Anterior cingulate cortex (tissue), 58 donors: ENCODE measurements around the gene LACC1.

Experiments used
- DNase-seq, 58 donors: peaks; one replicate each; lab custom pipeline; 2025; lab: John Stamatoyannopoulos, UW

The LACC1 gene

DNA sequence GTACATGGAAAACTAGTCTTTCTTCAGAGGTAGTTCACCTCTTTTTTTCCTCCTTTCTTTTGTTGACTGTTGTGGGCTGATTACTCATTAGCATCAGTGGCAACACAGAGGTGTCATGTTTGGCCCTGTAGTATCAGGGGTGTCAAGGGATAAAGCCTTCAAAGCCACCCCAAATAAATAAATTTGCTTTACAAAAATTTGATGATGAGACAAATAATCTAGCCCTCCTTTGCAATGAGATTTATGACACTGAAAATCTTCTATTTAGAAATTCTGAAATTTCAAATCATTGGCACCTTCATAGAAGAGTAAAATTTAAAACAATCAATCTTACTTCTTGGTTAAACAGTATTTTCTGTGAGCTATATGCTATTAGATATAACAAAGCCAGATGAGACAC is 1.9 kb downstream of the LACC1 start:
- no peak for DNase-seq

DNA sequence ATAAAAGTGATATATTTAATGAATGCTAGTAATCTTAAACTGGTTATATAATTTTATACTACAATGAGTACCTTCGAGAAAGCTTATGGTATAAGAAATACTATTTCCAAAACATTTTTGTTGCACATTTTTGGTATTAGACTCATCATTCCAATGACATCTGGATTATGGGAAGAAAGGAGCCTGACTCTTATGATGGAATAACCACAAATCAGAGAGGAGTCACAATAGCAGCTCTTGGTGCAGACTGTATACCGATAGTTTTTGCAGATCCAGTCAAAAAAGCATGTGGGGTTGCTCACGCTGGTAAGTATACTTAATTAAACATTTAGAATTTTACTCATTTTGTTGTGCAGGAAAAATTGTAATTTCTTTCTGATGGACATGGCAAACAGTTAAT is 3.9 kb downstream of the LACC1 start:
- no peak for DNase-seq

DNA sequence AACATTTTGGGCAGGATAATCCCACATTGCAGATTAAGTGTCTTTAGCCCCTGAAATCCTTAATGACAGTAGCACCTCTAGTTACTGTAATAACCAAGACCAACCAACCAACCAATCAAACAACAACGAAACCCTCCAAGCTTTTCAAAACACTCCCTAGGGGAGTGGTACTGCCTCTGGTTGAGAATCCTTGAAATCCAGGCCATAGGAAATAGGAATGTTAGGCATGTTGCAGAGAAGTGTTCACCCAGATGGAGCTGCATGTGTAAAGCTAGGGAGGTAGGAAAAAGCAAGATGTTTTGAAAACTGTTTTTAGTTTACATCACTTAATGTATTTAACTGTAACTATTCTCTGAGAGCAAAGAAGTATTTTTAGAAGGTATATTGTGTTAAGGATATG is 4.5 kb downstream of the LACC1 start:
- no peak for DNase-seq

DNA sequence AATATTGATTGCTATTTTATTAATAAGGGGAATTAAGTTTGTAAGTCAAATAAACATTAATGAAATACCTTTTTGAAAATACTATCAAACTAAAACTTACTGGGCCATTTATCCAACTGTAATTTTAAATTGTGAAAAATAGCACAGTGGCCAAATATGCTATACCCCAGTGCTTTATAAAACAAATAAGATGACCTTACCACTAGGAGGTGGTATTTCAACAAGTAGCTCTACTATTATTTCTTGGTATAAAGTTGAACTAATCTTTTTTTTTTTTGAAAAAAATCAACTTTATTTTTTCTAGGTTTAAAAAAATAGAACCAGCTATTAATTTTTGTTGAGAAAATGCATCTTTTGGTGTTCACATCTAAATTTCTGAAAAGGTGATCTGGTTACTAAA is 14.7 kb downstream of the LACC1 start:
- DNase-seq: no peak

DNA sequence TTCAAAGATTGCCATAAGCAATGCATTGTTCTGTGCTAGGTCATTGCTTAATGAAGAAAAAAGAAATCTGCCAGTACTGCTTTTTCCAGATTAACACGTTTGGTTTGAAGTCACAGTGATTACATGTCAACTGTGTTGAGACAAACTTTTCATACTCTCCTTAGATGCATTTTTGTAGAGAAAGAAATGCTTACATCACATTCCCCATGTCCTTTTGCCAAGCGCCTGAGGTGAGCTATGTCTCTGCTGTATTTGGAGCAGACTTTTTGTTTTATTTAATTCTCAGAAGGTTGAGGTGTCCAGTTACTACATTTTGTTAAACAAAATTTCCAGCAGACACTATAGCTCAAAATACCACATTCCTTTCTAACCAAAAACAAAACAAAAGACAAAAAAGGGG is 16.2 kb downstream of the LACC1 start:
- DNase-seq: no peak

DNA sequence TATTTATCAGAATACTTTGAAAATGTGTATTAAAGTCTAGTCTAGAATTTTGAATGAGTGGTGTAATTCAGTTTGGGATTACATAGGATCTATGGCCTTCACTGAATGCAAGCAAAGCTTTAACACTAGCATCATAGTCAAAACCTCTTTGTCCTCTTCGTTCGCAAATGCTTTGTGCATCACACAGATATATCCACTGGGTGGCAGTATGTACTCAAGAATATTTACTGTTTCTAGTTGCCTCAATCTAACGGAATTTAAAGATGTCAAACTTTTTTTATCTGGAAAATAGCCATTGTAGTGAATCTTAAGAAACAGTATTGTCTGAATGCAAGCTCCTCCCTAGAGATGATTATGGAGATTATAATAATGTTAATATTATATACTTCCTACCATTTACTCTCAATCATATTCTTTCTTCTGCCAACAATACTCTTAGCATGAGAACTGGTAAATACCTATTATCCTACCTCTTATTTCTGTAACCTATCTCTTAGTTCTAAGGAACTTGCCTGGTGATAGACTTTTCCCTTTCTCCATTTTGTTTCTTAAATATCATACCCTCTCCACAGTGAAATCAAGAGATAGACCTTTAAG is 25.8 kb downstream of the LACC1 start:
- peak in 10 of 58 donors; percentile 1 to 63 (median 20) for DNase-seq

DNA sequence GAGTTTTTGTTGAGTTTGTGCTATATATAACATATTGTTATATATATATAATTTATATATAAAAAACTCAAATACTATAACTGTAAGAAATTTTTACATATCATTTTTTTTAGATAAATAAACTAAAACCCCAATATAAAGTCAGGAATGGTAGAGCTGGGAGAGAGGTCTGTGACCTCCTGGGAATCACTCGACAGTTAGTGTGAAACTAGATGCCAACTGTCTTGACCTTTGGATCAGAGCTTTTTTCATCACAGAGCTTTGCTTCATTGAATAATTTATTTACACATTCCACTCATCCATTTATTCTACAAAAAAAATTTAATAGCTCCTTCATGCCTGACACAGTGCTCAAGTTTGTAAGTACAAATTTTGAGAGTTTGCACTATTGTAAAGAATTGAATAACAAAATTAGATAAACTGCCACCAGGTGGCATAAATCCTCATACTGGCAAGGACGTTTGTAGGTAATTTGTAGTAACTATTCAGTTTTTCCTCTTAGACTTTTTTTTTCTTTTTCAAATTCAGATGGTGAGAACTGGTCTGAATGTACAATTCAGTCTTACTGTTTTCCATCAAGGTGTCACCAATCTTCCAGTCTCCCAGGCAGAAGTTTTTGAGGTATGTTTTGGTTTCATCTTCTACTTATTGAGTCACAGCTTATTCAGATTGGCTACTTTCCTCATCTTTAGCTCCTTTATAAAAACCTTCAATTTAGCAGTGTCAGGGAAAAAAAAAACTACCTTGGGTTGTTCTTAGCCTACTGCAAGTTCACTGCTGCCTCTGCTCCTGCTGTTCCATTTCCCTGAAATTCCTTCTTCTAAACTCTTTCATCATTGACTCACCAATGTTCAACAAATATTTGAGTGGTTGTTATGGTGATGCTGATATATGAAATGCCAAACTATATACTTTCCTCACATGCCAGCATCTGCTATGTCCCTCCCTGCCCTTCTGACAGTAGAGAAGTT is 28.7 kb downstream of the LACC1 start:
- peak in 2 of 58 donors; percentile 1 to 6 for DNase-seq

DNA sequence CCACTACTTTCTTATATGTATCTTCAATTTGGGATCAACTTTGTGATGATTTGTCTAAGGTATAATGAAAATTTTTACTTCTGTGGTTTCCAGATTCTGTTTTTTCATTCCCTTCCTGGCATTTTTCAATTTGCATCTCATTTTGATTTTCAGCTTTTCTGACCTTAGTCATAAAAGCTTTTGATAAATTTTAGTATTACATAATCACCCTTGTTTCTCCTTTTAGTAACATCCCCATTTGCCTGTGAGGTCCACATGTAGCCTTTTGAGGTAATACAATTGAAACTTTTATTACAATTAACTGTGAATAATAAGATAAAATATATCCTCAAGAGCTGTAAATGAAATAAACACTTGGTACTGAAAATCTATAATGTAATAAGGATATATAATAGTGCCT is 31.2 kb downstream of the LACC1 start:
- no peak for DNase-seq

DNA sequence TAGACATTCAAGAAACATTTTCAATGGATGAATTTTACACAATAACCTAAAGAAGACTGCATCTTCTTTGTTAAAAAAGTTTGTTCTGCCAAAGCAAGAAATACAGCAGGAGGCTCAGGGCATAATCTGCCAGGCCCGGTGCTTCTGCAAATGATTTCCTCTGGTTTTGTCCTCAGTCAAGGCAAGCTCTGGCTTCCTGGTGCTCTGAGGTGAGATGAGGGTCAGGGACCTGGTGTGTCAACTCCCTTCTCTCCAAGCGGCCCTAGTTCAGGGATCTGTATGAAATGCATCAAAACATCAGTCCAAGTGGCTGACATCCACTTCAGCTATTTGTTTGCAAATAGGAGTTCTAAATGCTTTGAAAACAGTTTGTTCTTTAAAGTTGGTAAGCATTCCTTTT is 31.6 kb downstream of the LACC1 start:
- no peak for DNase-seq

DNA sequence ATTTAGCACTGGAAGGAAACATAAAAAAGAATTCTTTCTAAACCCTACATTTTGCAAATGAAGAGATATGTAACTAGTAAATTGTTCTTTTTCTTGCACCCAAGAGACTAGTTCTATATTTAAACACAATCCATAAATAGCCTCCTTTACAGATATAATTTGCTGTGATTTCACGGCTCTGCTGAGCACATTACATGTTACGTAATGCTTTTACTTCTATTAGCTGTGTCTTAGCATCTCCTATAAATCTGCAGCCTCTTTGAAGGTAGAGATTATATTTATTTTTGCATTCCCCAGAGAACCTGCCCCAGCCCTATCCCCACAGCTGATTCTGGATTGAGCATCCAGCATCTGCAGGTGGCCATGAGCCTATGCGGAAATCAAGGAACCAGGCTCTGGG is 32.2 kb downstream of the LACC1 start:
- peak in 1 of 58 donors; percentile 6 for DNase-seq

DNA sequence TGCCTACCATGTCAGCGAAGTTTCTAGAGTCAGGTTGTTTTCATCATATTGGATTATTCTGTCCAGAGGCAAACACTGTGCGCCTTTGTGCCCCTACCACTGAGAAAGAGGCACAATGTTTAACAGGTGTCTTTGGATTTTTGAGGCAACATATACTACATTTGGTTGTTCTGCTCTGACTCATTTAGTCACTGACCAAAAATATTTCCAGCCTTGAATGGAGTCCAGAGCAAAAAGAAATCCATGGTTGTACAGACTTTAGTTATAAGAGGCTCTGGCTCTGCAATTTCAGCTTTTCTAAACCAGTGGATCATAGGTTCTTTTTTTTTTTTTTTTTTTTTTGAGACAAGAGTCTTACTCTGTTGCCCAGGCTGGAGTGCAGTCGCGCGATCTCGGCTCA is 35.7 kb downstream of the LACC1 start:
- peak in 1 of 58 donors; percentile 28 for DNase-seq

DNA sequence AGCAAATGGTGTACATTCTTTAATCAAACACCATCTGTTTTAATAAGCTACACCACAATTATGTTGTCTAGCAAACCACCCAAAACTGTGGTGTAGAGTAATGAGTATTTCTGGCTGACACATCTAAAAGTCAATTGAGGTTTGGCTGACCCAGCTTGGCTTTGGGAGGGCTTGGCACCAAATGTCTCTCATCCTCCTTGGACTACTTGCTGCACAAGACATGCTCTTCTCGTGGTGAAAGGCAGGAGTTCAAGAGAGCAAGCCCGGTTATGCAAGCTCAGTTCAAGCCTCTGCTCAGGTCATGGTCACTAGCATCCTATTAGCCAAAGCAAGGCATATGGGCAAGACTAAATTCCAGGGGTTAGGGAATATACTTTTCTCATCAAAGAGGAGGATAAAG is 37.1 kb downstream of the LACC1 start:
- no peak for DNase-seq

DNA sequence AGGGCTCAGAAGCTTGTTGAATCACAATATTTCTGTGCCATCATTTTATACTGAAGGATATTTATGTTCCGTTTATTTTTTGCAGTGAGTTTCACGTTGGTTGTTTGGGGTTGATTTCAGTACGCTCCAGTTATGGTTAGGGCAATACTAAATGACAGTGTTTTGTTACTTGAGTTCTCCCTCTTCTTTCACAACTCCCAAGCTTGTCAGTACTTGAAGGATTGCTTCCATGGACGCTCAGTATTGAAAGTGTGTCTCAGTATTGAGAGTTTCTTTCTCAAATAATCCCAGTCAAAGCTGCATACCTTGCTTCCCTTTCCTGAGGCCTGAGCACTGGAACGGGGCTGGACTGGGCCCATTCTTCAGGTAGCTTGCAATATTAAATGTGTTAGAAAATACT is 38.9 kb downstream of the LACC1 start:
- DNase-seq: no peak

DNA sequence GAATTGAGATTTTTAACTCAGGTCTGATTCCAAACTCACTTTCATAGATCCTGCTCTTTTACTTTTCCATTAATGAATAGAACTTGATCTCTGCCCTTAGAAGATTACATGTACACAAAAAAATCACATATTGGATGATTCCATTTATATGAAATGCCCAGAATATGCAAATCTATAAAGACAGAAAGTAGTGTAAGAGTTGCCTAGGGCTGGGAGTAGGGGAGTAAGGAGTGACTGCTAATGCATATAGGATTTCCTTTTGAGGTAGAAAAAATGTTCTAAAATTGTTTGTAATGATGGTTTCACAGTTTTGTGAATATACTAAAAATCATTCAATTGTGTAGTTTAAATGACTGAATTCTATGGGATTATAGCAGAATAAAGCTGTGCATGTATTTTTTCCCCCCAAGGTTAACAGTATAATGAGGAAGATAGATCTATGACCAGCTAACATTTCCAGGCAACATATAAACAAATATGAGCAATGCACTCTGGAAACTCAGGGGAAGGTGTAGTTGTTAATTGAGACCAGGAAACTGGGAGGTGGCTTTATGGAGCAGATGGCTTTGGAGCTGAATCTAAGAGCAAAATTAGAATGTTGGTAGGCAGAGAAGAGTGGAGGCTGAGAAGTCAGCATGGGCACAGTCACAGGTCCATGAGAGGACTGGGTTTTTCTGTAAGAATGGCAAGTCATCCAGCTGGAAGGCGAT is 41.4 kb downstream of the LACC1 start:
- DNase-seq: peak in 1 of 58 donors; percentile 7

DNA sequence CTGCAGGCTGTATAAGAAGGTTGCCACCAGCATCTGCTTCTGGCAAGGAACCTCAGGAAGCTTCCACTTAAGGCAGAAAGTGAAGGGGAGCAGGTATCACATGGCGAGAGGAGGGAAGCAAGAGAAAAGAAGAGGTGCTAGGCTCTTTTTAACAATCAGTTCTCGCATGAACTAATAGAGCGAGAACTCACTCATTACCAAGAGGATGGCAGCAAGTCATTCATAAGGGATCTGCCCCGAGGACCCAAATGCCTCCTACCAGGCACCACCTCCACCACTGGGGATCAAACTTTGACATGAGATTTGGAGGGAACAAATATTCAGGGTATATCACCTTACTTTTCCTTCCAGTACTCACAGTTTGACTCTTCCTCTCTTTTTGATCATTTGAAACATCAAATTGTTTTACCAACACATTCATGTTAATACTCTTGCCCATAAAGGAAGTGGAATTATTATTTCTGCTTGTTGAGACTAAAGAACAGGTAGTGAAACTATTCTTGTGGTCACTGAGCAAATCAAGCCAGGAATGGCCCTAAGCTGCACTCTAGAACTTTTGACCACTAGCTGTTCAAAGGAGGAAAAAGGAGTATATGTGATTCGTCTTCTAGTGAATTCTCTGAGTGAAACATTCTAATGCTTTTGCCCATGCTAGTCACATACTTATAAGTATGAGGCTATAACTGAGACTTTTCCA is 45.0 kb downstream of the LACC1 start:
- DNase-seq: no peak

DNA sequence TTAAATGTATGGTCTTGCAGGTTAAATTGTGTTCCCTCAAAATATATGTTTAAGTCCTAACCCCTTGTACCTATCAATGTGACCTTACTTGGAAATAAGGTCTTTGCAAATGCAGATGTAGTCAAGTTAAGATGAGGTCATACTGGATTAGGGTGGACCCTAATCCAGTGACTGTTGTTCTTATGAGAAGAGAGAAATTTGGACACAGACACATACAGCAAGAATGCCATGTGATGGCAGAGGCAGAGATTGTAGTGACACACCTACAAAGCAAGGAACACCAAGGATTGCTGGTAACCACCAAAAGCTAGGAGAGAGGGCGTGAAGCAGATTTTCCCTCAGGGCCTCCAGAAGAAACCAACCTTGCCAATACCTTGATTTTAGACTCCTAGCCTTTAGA is 50.2 kb downstream of the LACC1 start:
- no peak for DNase-seq

DNA sequence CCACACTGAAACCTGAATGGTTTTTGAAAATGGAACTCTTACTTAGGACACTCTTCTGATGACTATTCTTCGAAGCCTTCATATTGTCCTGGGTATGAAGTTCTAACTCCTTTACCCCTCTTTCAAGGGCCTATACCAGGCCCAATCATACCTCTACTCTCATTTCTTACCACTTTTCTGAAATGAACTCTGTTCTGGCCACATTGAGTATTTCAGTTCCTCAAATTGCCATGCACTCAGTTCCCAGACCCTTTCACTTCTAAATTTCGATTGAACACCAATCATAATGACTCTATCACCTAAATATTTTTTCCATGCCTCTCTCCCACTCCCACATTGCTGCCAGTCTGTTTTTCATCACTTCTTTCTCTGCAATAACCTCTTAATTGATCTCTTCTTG is 53.7 kb downstream of the LACC1 start:
- no peak for DNase-seq

DNA sequence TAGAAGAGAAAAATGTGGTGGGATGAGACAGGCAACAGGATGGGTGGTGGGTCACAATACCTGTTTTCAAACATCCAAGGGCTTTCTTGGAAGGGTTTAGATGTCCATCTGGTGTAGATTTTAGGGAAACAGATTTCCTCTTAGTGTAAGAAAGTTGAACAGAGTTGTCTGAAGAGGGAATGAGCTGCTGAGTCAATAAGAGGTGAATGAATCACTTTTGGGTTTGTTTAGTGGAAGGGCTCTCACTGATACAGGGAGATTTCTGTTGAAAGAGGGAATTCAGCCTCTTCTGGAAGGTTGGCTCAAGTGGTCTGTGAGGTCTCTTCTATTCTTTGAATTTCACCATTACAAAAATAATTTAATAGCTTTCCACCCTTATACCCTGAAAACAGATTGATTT is 54.6 kb downstream of the LACC1 start:
- no peak for DNase-seq

DNA sequence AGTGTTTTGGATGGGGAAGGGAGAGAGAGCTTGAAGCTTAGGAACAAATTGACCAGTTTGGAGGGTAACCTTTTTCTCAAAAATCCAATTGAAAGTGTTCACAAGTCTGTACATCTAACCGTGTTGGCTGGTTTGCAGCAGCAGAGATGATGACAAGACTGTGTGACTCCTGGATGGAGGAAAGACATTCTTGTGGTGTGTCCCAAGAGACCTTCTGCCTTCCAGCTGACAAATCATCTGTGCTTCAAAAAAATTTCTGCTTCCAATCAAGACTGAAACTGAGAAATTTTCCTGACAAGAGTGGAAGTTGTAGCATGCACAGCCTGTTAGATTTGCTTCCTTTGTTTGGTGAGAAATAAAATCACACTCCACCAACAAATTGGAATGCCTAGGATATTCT is 56.2 kb downstream of the LACC1 start:
- no peak for DNase-seq

DNA sequence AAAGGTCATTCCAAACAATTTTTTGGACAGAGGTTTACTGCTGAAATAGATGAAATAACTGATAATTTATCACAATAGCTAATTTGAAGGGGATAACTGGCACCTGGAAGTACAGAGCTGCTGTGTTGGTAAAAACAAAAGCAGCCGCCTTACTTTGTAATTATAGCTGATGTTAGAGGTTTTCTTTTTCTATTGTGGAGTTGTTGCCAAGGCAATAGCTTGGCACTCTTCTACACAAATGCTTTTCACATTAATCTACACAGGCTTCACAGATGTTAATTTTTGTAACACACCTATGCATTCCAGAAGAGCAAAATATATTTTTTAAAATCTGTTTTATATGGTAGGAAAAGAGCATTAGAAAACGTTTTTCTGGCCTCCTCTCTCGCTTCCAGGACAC is 56.9 kb downstream of the LACC1 start:
- DNase-seq: no peak

DNA sequence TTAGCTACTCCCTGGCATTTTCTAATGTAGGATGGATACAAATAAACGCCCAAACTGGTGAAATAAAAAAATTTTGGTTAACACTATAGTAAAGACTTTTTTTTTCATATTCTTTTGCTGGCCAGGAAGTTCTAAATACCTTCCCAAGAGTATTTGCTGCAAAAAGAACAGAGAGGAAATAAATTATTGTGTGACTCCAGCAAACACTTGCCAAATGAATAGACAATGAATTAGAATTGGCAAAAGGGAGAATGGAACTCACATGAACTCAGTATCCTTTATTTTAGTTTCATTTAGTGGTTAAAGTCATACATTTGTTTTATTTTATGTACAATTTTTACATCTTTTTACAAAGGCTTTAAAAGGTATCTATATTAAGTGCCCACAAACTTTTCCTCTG is 58.1 kb downstream of the LACC1 start:
- DNase-seq: no peak
